ENCODE results near the gene DPP4.

DPP4 gene

GRCh38 chr2:162004031-162004430, 70.0 kb downstream of the DPP4 start:
- no peak overlapping the region for H4K8ac ChIP-seq (ENCODE audit: low read depth, low read length)
- H3K4ac ChIP-seq (ENCODE audit: low read depth, low read length) = no peak overlapping the region
- H3K18ac ChIP-seq (ENCODE audit: low read length) = no peak overlapping the region
- H3K56ac ChIP-seq (ENCODE audit: low read length) = no peak overlapping the region
- H3K9ac ChIP-seq (ENCODE audit: low read length) = no peak overlapping the region
- WGBS (ENCODE audit: extremely low coverage, insufficient coverage, low lambda C conversion rate) = 100% methylated on average over 1 of the region's 3 CpGs
- no peak overlapping the region for H3K27ac ChIP-seq (ENCODE audit: low read depth, low read length)
- no peak overlapping the region for H2BK15ac ChIP-seq (replicated peaks; ENCODE audit: low read depth)
- H3K4me3 ChIP-seq (ENCODE audit: low read length) = no peak overlapping the region
- H2BK5ac ChIP-seq (ENCODE audit: low read length) = no peak overlapping the region
- H2AK5ac ChIP-seq (ENCODE audit: low read length) = no peak overlapping the region
- no peak for DNase-seq
- no peak overlapping the region for H3K4me2 ChIP-seq (ENCODE audit: low read length)
- H3K79me2 ChIP-seq (ENCODE audit: control insufficient read depth, insufficient read depth, low read length) = no peaks in the 10 kb centered on the region
- H3K4me1 ChIP-seq (ENCODE audit: control insufficient read depth, low read depth, low read length) = peaks cover 1% of the 10 kb centered on the region
- H2BK120ac ChIP-seq (ENCODE audit: low read depth, low read length) = no peak overlapping the region
- H4K5ac ChIP-seq (ENCODE audit: low read length) = no peak overlapping the region
- H3K36me3 ChIP-seq (ENCODE audit: control insufficient read depth, insufficient read depth, low read length) = no peaks in the 10 kb centered on the region
- H3K79me1 ChIP-seq (ENCODE audit: low read length) = no peaks in the 10 kb centered on the region
- H3K23ac ChIP-seq (ENCODE audit: low read length) = no peak overlapping the region
- H3K27me3 ChIP-seq (ENCODE audit: insufficient read depth, low read length, poor library complexity) = no peaks in the 10 kb centered on the region

GRCh38 chr2:162002623-162003235, 71.3 kb downstream of the DPP4 start:
- Histone ChIP-seq H3K79me2 (ENCODE audit: control insufficient read depth, insufficient read depth, low read length) (no peaks in the 10 kb centered on the region), H4K5ac (ENCODE audit: low read length) (no peak overlapping the region), H3K4me2 (ENCODE audit: low read length) (no peak overlapping the region), H3K4me3 (ENCODE audit: low read length) (no peak overlapping the region), H2BK5ac (ENCODE audit: low read length) (no peak overlapping the region), H3K4me1 (ENCODE audit: control insufficient read depth, low read depth, low read length) (no peaks in the 10 kb centered on the region), H3K23ac (ENCODE audit: low read length) (no peak overlapping the region), H3K27ac (ENCODE audit: low read depth, low read length) (no peak overlapping the region), H2BK120ac (ENCODE audit: low read depth, low read length) (no peak overlapping the region), H3K18ac (ENCODE audit: low read length) (no peak overlapping the region), H3K9ac (ENCODE audit: low read length) (no peak overlapping the region), H3K56ac (ENCODE audit: low read length) (no peak overlapping the region), H3K4ac (ENCODE audit: low read depth, low read length) (no peak overlapping the region), H3K27me3 (ENCODE audit: insufficient read depth, low read length, poor library complexity) (no peaks in the 10 kb centered on the region), H3K36me3 (ENCODE audit: control insufficient read depth, insufficient read depth, low read length) (no peaks in the 10 kb centered on the region), H3K79me1 (ENCODE audit: low read length) (no peaks in the 10 kb centered on the region), H2BK15ac (replicated peaks; ENCODE audit: low read depth) (no peak overlapping the region), H4K8ac (ENCODE audit: low read depth, low read length) (no peak overlapping the region), H2AK5ac (ENCODE audit: low read length) (no peak overlapping the region)
- no CpG with 5 or more reads among the region's 7 CpGs for WGBS (ENCODE audit: extremely low coverage, insufficient coverage, low lambda C conversion rate)
- no peak for DNase-seq

- H3K23ac ChIP-seq (ENCODE audit: low read length) = no peak overlapping the region
- no peak overlapping the region for H2BK5ac ChIP-seq (ENCODE audit: low read length)
- no peak overlapping the region for H3K18ac ChIP-seq (ENCODE audit: low read length)
- no peak overlapping the region for H2AK5ac ChIP-seq (ENCODE audit: low read length)
- no peaks in the 10 kb centered on the region for H3K79me2 ChIP-seq (ENCODE audit: control insufficient read depth, insufficient read depth, low read length)
- no peaks in the 10 kb centered on the region for H3K36me3 ChIP-seq (ENCODE audit: control insufficient read depth, insufficient read depth, low read length)
- no peak overlapping the region for H3K9ac ChIP-seq (ENCODE audit: low read length)
- no peak overlapping the region for H2BK15ac ChIP-seq (replicated peaks; ENCODE audit: low read depth)
- no peak overlapping the region for H2BK120ac ChIP-seq (ENCODE audit: low read depth, low read length)
- no peak overlapping the region for H3K4me3 ChIP-seq (ENCODE audit: low read length)
- no peak overlapping the region for H3K56ac ChIP-seq (ENCODE audit: low read length)
- H3K4me2 ChIP-seq (ENCODE audit: low read length) = no peak overlapping the region
- no peaks in the 10 kb centered on the region for H3K4me1 ChIP-seq (ENCODE audit: control insufficient read depth, low read depth, low read length)
- DNase-seq = no peak
- H4K8ac ChIP-seq (ENCODE audit: low read depth, low read length) = no peak overlapping the region
- H3K27me3 ChIP-seq (ENCODE audit: insufficient read depth, low read length, poor library complexity) = no peaks in the 10 kb centered on the region
- no peak overlapping the region for H4K5ac ChIP-seq (ENCODE audit: low read length)
- H3K27ac ChIP-seq (ENCODE audit: low read depth, low read length) = no peak overlapping the region
- H3K79me1 ChIP-seq (ENCODE audit: low read length) = no peaks in the 10 kb centered on the region
- no peak overlapping the region for H3K4ac ChIP-seq (ENCODE audit: low read depth, low read length)
- WGBS (ENCODE audit: extremely low coverage, insufficient coverage, low lambda C conversion rate) = no CpG with 5 or more reads among the region's 1 CpG
These were observed 73.6 kb downstream of the DPP4 start for GRCh38 chr2:162000431-162000830.

- Histone ChIP-seq H3K4ac (ENCODE audit: low read depth, low read length) (no peak overlapping the region), H3K4me1 (ENCODE audit: control insufficient read depth, low read depth, low read length) (no peaks in the 10 kb centered on the region), H4K5ac (ENCODE audit: low read length) (no peak overlapping the region), H3K79me1 (ENCODE audit: low read length) (no peaks in the 10 kb centered on the region), H2BK15ac (replicated peaks; ENCODE audit: low read depth) (no peak overlapping the region), H3K23ac (ENCODE audit: low read length) (no peak overlapping the region), H2BK120ac (ENCODE audit: low read depth, low read length) (no peak overlapping the region), H4K8ac (ENCODE audit: low read depth, low read length) (no peak overlapping the region), H3K27ac (ENCODE audit: low read depth, low read length) (no peak overlapping the region), H3K56ac (ENCODE audit: low read length) (no peak overlapping the region), H3K27me3 (ENCODE audit: insufficient read depth, low read length, poor library complexity) (no peaks in the 10 kb centered on the region), H3K4me3 (ENCODE audit: low read length) (no peak overlapping the region), H3K36me3 (ENCODE audit: control insufficient read depth, insufficient read depth, low read length) (no peaks in the 10 kb centered on the region), H3K4me2 (ENCODE audit: low read length) (no peak overlapping the region), H3K18ac (ENCODE audit: low read length) (no peak overlapping the region), H2BK5ac (ENCODE audit: low read length) (no peak overlapping the region), H3K9ac (ENCODE audit: low read length) (no peak overlapping the region), H2AK5ac (ENCODE audit: low read length) (no peak overlapping the region), H3K79me2 (ENCODE audit: control insufficient read depth, insufficient read depth, low read length) (no peaks in the 10 kb centered on the region)
- DNase-seq = no peak
- no CpG with 5 or more reads among the region's 6 CpGs for WGBS (ENCODE audit: extremely low coverage, insufficient coverage, low lambda C conversion rate)
These were observed 74.7 kb downstream of the DPP4 start for GRCh38 chr2:161999321-161999720.

- H3K9ac ChIP-seq (ENCODE audit: low read length) = no peak overlapping the region
- H3K27me3 ChIP-seq (ENCODE audit: insufficient read depth, low read length, poor library complexity) = no peaks in the 10 kb centered on the region
- no peaks in the 10 kb centered on the region for H3K36me3 ChIP-seq (ENCODE audit: control insufficient read depth, insufficient read depth, low read length)
- H2BK120ac ChIP-seq (ENCODE audit: low read depth, low read length) = no peak overlapping the region
- no peak overlapping the region for H2BK15ac ChIP-seq (replicated peaks; ENCODE audit: low read depth)
- no peak overlapping the region for H3K23ac ChIP-seq (ENCODE audit: low read length)
- H3K4me2 ChIP-seq (ENCODE audit: low read length) = no peak overlapping the region
- no peak overlapping the region for H2BK5ac ChIP-seq (ENCODE audit: low read length)
- DNase-seq = no peak
- H4K5ac ChIP-seq (ENCODE audit: low read length) = no peak overlapping the region
- H3K4ac ChIP-seq (ENCODE audit: low read depth, low read length) = no peak overlapping the region
- no CpG with 5 or more reads among the region's 1 CpG for WGBS (ENCODE audit: extremely low coverage, insufficient coverage, low lambda C conversion rate)
- H4K8ac ChIP-seq (ENCODE audit: low read depth, low read length) = no peak overlapping the region
- no peak overlapping the region for H2AK5ac ChIP-seq (ENCODE audit: low read length)
- no peak overlapping the region for H3K27ac ChIP-seq (ENCODE audit: low read depth, low read length)
- H3K56ac ChIP-seq (ENCODE audit: low read length) = no peak overlapping the region
- H3K79me1 ChIP-seq (ENCODE audit: low read length) = no peaks in the 10 kb centered on the region
- no peaks in the 10 kb centered on the region for H3K4me1 ChIP-seq (ENCODE audit: control insufficient read depth, low read depth, low read length)
- H3K79me2 ChIP-seq (ENCODE audit: control insufficient read depth, insufficient read depth, low read length) = no peaks in the 10 kb centered on the region
- H3K18ac ChIP-seq (ENCODE audit: low read length) = no peak overlapping the region
- H3K4me3 ChIP-seq (ENCODE audit: low read length) = no peak overlapping the region
These were observed 75.2 kb downstream of the DPP4 start for GRCh38 chr2:161998857-161999256.

GRCh38 chr2:161997916-161998471, 76.0 kb downstream of the DPP4 start:
- no CpG with 5 or more reads among the region's 9 CpGs for WGBS (ENCODE audit: extremely low coverage, insufficient coverage, low lambda C conversion rate)
- H3K4ac ChIP-seq (ENCODE audit: low read depth, low read length) = no peak overlapping the region
- no peak for DNase-seq

More at GRCh38 chr2:161997916-161998471, 76.0 kb downstream of the DPP4 start:
- H2BK5ac ChIP-seq (ENCODE audit: low read length) = no peak overlapping the region
- no peak overlapping the region for H2BK15ac ChIP-seq (replicated peaks; ENCODE audit: low read depth)
- H3K4me2 ChIP-seq (ENCODE audit: low read length) = no peak overlapping the region
- no peaks in the 10 kb centered on the region for H3K4me1 ChIP-seq (ENCODE audit: control insufficient read depth, low read depth, low read length)
- no peak overlapping the region for H4K5ac ChIP-seq (ENCODE audit: low read length)
- no peak overlapping the region for H3K27ac ChIP-seq (ENCODE audit: low read depth, low read length)
- H3K4me3 ChIP-seq (ENCODE audit: low read length) = no peak overlapping the region
- H3K79me2 ChIP-seq (ENCODE audit: control insufficient read depth, insufficient read depth, low read length) = no peaks in the 10 kb centered on the region
- H3K36me3 ChIP-seq (ENCODE audit: control insufficient read depth, insufficient read depth, low read length) = no peaks in the 10 kb centered on the region
- no peaks in the 10 kb centered on the region for H3K27me3 ChIP-seq (ENCODE audit: insufficient read depth, low read length, poor library complexity)
- no peak overlapping the region for H3K56ac ChIP-seq (ENCODE audit: low read length)
- H3K18ac ChIP-seq (ENCODE audit: low read length) = no peak overlapping the region
- no peak overlapping the region for H2AK5ac ChIP-seq (ENCODE audit: low read length)
- H3K9ac ChIP-seq (ENCODE audit: low read length) = no peak overlapping the region
- no peak overlapping the region for H4K8ac ChIP-seq (ENCODE audit: low read depth, low read length)
- no peak overlapping the region for H3K23ac ChIP-seq (ENCODE audit: low read length)
- no peaks in the 10 kb centered on the region for H3K79me1 ChIP-seq (ENCODE audit: low read length)
- H2BK120ac ChIP-seq (ENCODE audit: low read depth, low read length) = no peak overlapping the region

Data from mesendoderm (in vitro differentiated cells).